ENCODE results near the gene PRXL2A. TPM values are rescaled to one million over a fixed set of nuclear protein-coding genes. Genes with fewer than 3 reads are reported as not detected.

The PRXL2A gene
- polyA plus RNA-seq, 1 of the 3 experiments (the other 2 are of a cell fraction): 15.6 TPM

DNA sequence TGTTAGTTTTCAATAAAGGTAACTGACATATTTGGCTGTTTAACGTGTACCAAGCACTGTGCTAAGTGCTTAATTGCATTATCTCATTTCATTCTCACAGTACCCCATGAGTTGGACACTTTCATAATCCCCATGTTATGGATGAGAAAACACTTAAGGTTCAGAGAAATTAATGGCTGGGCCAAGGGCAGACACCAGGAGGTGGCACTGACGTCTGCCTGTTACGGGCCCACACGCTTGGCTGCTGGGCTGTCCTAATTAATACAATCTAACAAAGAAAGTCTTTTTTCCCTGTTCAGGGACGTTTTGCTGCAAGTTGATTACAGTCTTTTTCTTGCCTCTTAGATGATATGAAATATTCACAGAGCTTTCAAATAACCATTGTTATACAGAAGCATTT lies 35.7 kb upstream of the PRXL2A start:
- 60% methylated on average over 5 of the region's 5 CpGs for WGBS (ENCODE audit: low lambda C conversion rate)
- Histone ChIP-seq H3K9ac (no peak overlapping the region), H3F3A (replicated peaks; ENCODE audit: insufficient read depth) (no peaks in the 10 kb centered on the region), H3K36me3 (replicated peaks in 1 of 2; ENCODE audit: control insufficient read depth in 1 of 2, insufficient read depth in 2 of 2, low read length in 1 of 2) (no peaks in the 10 kb centered on the region), H3K27me3 (ENCODE audit: insufficient read depth) (no peaks in the 10 kb centered on the region; the same call in 1 of the 2 replicates), H2AFZ (ENCODE audit: low read depth) (no peak overlapping the region), H3K4me1 (ENCODE audit: control insufficient read depth in 1 of 2, insufficient read depth in 2 of 2, low read depth in 1 of 2, low read length in 1 of 2) (no peaks in the 10 kb centered on the region), H3K4me2 (no peak overlapping the region), H3K79me2 (ENCODE audit: insufficient read depth) (no peaks in the 10 kb centered on the region), H3K4me3 (ENCODE audit: low read depth in 2 of 2, low read length in 1 of 2) (no peak overlapping the region), H3K9me2 (no peaks in the 10 kb centered on the region), H3K27ac (ENCODE audit: low read depth in 2 of 2, low read length in 1 of 2) (no peak overlapping the region), H4K20me1 (ENCODE audit: insufficient read depth) (no peaks in the 10 kb centered on the region), H3K9me3 (0 out of 2 replicates have a peak, but pooled peaks cover 3% of the 10 kb centered on the region)
- DNase-seq: no peak
- ChIA-PET CTCF (interaction anchor here (1.0 to 2.7 kb wide), 5 partner anchors 8 to 133 kb away, joined by 3 to 10 read pairs (median 5); no protein-coding TSS in a partner anchor), POLR2A (no interaction called here)
- TF ChIP-seq RAD21 (IDR thresholded peaks at IDR 0.05; ENCODE audit: low read length) (no peak), GATA2 (CRISPR knock-in tag; IDR thresholded peaks at IDR 0.05) (no peak), EP300 (IDR thresholded peaks at IDR 0.05; ENCODE audit: borderline replicate concordance in 1 of 2, low read depth in 1 of 2, low read length in 1 of 2) (no peak), ELF1 (IDR thresholded peaks at IDR 0.05) (no peak), NFIC (IDR thresholded peaks at IDR 0.05; ENCODE audit: borderline replicate concordance) (no peak), RFX5 (IDR thresholded peaks at IDR 0.05; ENCODE audit: low read length) (no peak), CHD2 (IDR thresholded peaks at IDR 0.05; ENCODE audit: low read length, partially characterized antibody) (no peak)
- TF ChIP-seq, protein P1, sequence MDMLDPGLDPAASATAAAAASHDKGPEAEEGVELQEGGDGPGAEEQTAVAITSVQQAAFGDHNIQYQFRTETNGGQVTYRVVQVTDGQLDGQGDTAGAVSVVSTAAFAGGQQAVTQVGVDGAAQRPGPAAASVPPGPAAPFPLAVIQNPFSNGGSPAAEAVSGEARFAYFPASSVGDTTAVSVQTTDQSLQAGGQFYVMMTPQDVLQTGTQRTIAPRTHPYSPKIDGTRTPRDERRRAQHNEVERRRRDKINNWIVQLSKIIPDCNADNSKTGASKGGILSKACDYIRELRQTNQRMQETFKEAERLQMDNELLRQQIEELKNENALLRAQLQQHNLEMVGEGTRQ (IDR thresholded peaks at IDR 0.05; ENCODE audit: borderline replicate concordance, low read depth, low read length): no peak

DNA sequence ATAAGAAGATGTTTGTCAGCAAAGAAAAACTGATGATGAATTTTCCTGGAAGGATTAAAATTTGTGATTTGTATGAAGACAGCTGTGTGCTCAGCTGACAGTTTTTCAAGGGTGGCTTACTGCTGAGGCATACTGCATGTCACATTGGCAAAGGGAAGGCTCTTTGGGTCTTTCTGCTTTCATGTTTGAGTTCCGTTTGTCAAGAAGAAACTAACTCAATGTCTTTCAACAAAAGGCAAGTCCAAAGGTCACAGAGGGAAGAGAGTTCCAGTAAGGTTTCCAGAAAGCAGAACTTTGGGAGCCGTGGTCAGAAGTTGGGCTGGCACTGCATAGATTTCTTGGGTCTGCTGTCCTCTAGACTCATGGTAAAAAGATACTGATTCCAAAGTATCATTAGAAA lies 34.8 kb upstream of the PRXL2A start:
- H3K27ac ChIP-seq (ENCODE audit: low read depth in 2 of 2, low read length in 1 of 2): no peak overlapping the region
- H3K9me3 ChIP-seq: no peaks in the 10 kb centered on the region
- ChIA-PET CTCF (interaction anchor here (1.0 to 2.7 kb wide), 5 partner anchors 9 to 132 kb away, joined by 3 to 10 read pairs (median 5); no protein-coding TSS in a partner anchor), POLR2A (no interaction called here)
- no peak for DNase-seq
- H3K27me3 ChIP-seq (ENCODE audit: insufficient read depth): no peaks in the 10 kb centered on the region; the same call in 1 of the 2 replicates
- no peak overlapping the region for H3K4me3 ChIP-seq (ENCODE audit: low read depth in 2 of 2, low read length in 1 of 2)
- H4K20me1 ChIP-seq (ENCODE audit: insufficient read depth): no peaks in the 10 kb centered on the region
- no peaks in the 10 kb centered on the region for H3K79me2 ChIP-seq (ENCODE audit: insufficient read depth)
- H3K4me1 ChIP-seq (ENCODE audit: control insufficient read depth in 1 of 2, insufficient read depth in 2 of 2, low read depth in 1 of 2, low read length in 1 of 2): no peaks in the 10 kb centered on the region
- no peaks in the 10 kb centered on the region for H3K9me2 ChIP-seq
- 19% methylated on average over 2 of the region's 2 CpGs for WGBS (ENCODE audit: low lambda C conversion rate)
- H3K4me2 ChIP-seq: no peak overlapping the region
- TF ChIP-seq GABPA (IDR thresholded peaks at IDR 0.05; ENCODE audit: low read depth) (no peak), NRF1 (IDR thresholded peaks at IDR 0.05; ENCODE audit: low read depth, low read length) (no peak)
- H2AFZ ChIP-seq (ENCODE audit: low read depth): no peak overlapping the region
- H3K36me3 ChIP-seq (replicated peaks in 1 of 2; ENCODE audit: control insufficient read depth in 1 of 2, insufficient read depth in 2 of 2, low read length in 1 of 2): no peaks in the 10 kb centered on the region
- H3F3A ChIP-seq (replicated peaks; ENCODE audit: insufficient read depth): no peaks in the 10 kb centered on the region
- H3K9ac ChIP-seq: no peak overlapping the region

DNA sequence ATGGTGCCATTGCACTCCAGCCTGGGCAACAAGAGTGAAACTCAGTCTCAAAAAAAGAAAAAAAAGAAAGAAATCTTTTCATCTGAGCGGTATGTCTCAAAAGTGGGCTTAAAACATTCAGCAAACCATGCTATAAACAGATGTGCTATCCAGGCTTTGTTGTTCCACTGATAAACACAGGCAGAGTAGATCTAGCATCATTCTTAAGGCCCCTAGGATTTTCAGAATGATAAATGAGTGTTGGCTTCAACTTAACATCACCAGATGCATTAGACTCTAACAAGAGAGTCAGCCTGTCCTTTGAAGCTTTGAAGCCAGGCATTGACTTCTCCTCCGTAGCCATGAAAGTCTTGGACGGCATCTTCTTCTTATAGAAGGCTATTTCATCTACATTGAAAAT lies 28.6 kb upstream of the PRXL2A start:
- H3K9me3 ChIP-seq: no peaks in the 10 kb centered on the region
- no peaks in the 10 kb centered on the region; the same call in 1 of the 2 replicates for H3K27me3 ChIP-seq (ENCODE audit: insufficient read depth)
- no peaks in the 10 kb centered on the region for H3K36me3 ChIP-seq (replicated peaks in 1 of 2; ENCODE audit: control insufficient read depth in 1 of 2, insufficient read depth in 2 of 2, low read length in 1 of 2)
- H3K79me2 ChIP-seq (ENCODE audit: insufficient read depth): no peaks in the 10 kb centered on the region
- no peak overlapping the region for H2AFZ ChIP-seq (ENCODE audit: low read depth)
- no peak overlapping the region for H3K9ac ChIP-seq
- no peak overlapping the region for H3K4me3 ChIP-seq (ENCODE audit: low read depth in 2 of 2, low read length in 1 of 2)
- no peaks in the 10 kb centered on the region for H4K20me1 ChIP-seq (ENCODE audit: insufficient read depth)
- peaks cover 0 to 3% of the 10 kb centered on the region in 2 experiments; a peak in 1 of 4 replicates for H3K4me1 ChIP-seq (ENCODE audit: control insufficient read depth in 1 of 2, insufficient read depth in 2 of 2, low read depth in 1 of 2, low read length in 1 of 2)
- H3F3A ChIP-seq (replicated peaks; ENCODE audit: insufficient read depth): no peaks in the 10 kb centered on the region
- no peak overlapping the region for H3K4me2 ChIP-seq
- no peak overlapping the region for H3K27ac ChIP-seq (ENCODE audit: low read depth in 2 of 2, low read length in 1 of 2)
- ChIA-PET CTCF (interaction anchor here (0.7 to 11.3 kb wide), 5 partner anchors 64 to 320 kb away, joined by 3 to 144 read pairs (median 4); no protein-coding TSS in a partner anchor), POLR2A (no interaction called here)
- no peaks in the 10 kb centered on the region for H3K9me2 ChIP-seq
- no peak for DNase-seq
- 58% methylated on average over 3 of the region's 3 CpGs for WGBS (ENCODE audit: low lambda C conversion rate)
- TF ChIP-seq EP300 (IDR thresholded peaks at IDR 0.05; ENCODE audit: borderline replicate concordance in 1 of 2, low read depth in 1 of 2, low read length in 1 of 2) (no peak), JUND (IDR thresholded peaks at IDR 0.05) (no peak), NRF1 (IDR thresholded peaks at IDR 0.05; ENCODE audit: low read depth, low read length) (no peak), FOSL2 (IDR thresholded peaks at IDR 0.05; ENCODE audit: borderline replicate concordance, low read depth) (no peak), TCF12 (IDR thresholded peaks at IDR 0.05) (no peak), YY1 (IDR thresholded peaks at IDR 0.05; ENCODE audit: low read depth) (no peak), FOXM1 (IDR thresholded peaks at IDR 0.05; ENCODE audit: low read depth) (no peak), NFIC (IDR thresholded peaks at IDR 0.05; ENCODE audit: borderline replicate concordance) (no peak)
- TF ChIP-seq, protein P2, sequence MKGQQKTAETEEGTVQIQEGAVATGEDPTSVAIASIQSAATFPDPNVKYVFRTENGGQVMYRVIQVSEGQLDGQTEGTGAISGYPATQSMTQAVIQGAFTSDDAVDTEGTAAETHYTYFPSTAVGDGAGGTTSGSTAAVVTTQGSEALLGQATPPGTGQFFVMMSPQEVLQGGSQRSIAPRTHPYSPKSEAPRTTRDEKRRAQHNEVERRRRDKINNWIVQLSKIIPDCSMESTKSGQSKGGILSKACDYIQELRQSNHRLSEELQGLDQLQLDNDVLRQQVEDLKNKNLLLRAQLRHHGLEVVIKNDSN (IDR thresholded peaks at IDR 0.05; ENCODE audit: borderline replicate concordance, low read depth): no peak
- TF ChIP-seq, protein P3, sequence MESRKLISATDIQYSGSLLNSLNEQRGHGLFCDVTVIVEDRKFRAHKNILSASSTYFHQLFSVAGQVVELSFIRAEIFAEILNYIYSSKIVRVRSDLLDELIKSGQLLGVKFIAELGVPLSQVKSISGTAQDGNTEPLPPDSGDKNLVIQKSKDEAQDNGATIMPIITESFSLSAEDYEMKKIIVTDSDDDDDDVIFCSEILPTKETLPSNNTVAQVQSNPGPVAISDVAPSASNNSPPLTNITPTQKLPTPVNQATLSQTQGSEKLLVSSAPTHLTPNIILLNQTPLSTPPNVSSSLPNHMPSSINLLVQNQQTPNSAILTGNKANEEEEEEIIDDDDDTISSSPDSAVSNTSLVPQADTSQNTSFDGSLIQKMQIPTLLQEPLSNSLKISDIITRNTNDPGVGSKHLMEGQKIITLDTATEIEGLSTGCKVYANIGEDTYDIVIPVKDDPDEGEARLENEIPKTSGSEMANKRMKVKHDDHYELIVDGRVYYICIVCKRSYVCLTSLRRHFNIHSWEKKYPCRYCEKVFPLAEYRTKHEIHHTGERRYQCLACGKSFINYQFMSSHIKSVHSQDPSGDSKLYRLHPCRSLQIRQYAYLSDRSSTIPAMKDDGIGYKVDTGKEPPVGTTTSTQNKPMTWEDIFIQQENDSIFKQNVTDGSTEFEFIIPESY (IDR thresholded peaks at IDR 0.05; ENCODE audit: borderline replicate concordance, low read depth): no peak
- TF ChIP-seq, protein P4, sequence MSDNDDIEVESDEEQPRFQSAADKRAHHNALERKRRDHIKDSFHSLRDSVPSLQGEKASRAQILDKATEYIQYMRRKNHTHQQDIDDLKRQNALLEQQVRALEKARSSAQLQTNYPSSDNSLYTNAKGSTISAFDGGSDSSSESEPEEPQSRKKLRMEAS (IDR thresholded peaks at IDR 0.05; ENCODE audit: low read depth): no peak
- TF ChIP-seq, protein P1 (IDR thresholded peaks at IDR 0.05; ENCODE audit: borderline replicate concordance, low read depth, low read length): no peak

All from SK-N-SH (cell line).